ENCODE measurements around the gene ENPP7. TPM values are rescaled to one million over a fixed set of nuclear protein-coding genes. Genes with fewer than 3 reads are reported as not detected.

Gene ENPP7
- polyA plus RNA-seq, 1 donor (not counting 4 experiments of a cell fraction or from before 2014, with no cell fraction given): not detected

DNA sequence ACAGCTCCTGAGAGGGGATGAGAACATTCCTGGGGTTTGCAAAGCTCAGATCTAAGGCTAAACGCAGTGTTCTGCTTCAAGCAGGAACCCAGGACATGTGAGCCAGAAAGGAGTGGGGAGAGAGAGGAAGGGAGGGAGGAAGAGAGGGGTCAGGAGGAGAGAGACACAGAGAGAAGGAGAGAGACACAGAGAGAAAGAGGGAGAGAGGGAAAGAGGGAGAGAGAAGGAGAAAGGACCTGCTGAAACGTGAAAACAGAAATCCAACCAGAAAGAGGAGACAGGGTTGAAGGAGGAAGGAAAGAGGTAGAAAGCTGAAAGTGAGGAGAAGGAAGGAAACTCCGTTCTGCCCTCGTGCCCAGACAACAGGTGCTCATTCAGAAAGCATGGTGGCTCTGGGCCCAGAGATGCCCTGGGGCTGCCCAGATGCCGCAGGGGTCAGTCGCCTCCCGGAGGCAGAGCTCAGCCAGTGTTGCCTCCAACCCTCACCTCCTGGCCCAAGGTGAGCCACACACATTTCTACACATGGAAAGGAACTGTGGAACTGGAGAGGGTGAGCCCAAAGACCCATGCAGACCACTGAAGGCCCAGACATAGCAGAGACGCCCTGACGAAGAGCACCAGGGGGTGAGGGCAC lies 49.0 kb upstream of the ENPP7 start:
- no peak overlapping the region for H3K27ac ChIP-seq (ENCODE audit: control insufficient read depth, insufficient read depth, low read length)
- no peaks in the 10 kb centered on the region for H3K9me1 ChIP-seq (ENCODE audit: control insufficient read depth, extremely low read depth, insufficient read depth, low read length)
- H2AFZ ChIP-seq (ENCODE audit: control insufficient read depth, low read length): no peak overlapping the region
- DNase-seq (ENCODE audit: low read depth, low spot score) (no peak), FAIRE-seq (no peak)
- H3K4me1 ChIP-seq (ENCODE audit: control insufficient read depth, extremely low read depth, insufficient read depth, low read length): no peaks in the 10 kb centered on the region
- no peak overlapping the region for H3K4me3 ChIP-seq (ENCODE audit: control insufficient read depth in 2 of 3, extremely low read depth in 1 of 3, insufficient read depth in 2 of 3, low read depth in 1 of 3, low read length in 3 of 3)
- H3K9me3 ChIP-seq (ENCODE audit: control insufficient read depth, low read depth, low read length): no peaks in the 10 kb centered on the region
- dilution Hi-C loops (cut with MboI; ENCODE audit: extremely low pct_ligation_motif_present, low sequenced_read_pairs): no loop called here
- no peaks in the 10 kb centered on the region for H4K20me1 ChIP-seq (ENCODE audit: control insufficient read depth, extremely low read depth, insufficient read depth, low read length)
- H3K79me2 ChIP-seq (ENCODE audit: control insufficient read depth, insufficient read depth, low read length): no peaks in the 10 kb centered on the region
- H3K36me3 ChIP-seq (ENCODE audit: control insufficient read depth in 2 of 2, extremely low read depth in 1 of 2, insufficient read depth in 2 of 2, low read length in 2 of 2): no peaks in the 10 kb centered on the region
- no peak overlapping the region for H3K4me2 ChIP-seq (ENCODE audit: control insufficient read depth, extremely low read depth, insufficient read depth, low read depth, low read length)
- H3K9ac ChIP-seq (ENCODE audit: control insufficient read depth, extremely low read depth, insufficient read depth, low read length): no peak overlapping the region
- H3K27me3 ChIP-seq (ENCODE audit: control insufficient read depth, extremely low read depth, insufficient read depth, low read length): peaks cover 19% of the 10 kb centered on the region
- TF ChIP-seq, protein P1, sequence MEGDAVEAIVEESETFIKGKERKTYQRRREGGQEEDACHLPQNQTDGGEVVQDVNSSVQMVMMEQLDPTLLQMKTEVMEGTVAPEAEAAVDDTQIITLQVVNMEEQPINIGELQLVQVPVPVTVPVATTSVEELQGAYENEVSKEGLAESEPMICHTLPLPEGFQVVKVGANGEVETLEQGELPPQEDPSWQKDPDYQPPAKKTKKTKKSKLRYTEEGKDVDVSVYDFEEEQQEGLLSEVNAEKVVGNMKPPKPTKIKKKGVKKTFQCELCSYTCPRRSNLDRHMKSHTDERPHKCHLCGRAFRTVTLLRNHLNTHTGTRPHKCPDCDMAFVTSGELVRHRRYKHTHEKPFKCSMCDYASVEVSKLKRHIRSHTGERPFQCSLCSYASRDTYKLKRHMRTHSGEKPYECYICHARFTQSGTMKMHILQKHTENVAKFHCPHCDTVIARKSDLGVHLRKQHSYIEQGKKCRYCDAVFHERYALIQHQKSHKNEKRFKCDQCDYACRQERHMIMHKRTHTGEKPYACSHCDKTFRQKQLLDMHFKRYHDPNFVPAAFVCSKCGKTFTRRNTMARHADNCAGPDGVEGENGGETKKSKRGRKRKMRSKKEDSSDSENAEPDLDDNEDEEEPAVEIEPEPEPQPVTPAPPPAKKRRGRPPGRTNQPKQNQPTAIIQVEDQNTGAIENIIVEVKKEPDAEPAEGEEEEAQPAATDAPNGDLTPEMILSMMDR (optimal IDR thresholded peaks at IDR 0.05 in 1 of 3, IDR thresholded peaks at IDR 0.05 in 1 of 3, conservative IDR thresholded peaks at IDR 0.05 in 1 of 3; ENCODE audit: extremely low read depth in 1 of 3, insufficient read depth in 2 of 3, low read length in 3 of 3): no peak
- no peak for TF ChIP-seq EZH2 (IDR thresholded peaks at IDR 0.05; ENCODE audit: low read length)

DNA sequence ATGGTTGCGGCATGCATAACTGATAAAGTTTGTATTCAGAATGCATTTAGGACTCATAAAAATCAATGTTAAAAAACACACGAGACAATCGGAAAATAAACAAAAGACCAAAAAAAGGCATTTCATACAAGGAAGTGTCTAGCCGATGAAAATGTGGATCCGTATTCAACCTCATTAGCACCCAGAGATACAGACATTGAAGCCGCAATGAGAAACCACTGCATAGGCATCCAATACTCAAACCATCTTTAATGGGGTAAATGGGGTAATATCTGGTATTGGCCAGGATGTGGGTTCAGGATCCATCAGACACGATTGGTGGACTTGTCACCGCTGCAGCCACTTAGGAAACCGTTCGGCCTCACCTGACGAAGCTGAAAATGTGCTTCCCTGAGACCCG lies 47.4 kb upstream of the ENPP7 start:
- Histone ChIP-seq H3K4me3 (ENCODE audit: control insufficient read depth in 2 of 3, extremely low read depth in 1 of 3, insufficient read depth in 2 of 3, low read depth in 1 of 3, low read length in 3 of 3) (no peak overlapping the region), H3K9me3 (ENCODE audit: control insufficient read depth, low read depth, low read length) (no peaks in the 10 kb centered on the region), H3K36me3 (ENCODE audit: control insufficient read depth in 2 of 2, extremely low read depth in 1 of 2, insufficient read depth in 2 of 2, low read length in 2 of 2) (no peaks in the 10 kb centered on the region), H2AFZ (ENCODE audit: control insufficient read depth, low read length) (no peak overlapping the region), H3K27me3 (ENCODE audit: control insufficient read depth, extremely low read depth, insufficient read depth, low read length) (peaks cover 18% of the 10 kb centered on the region), H3K4me2 (ENCODE audit: control insufficient read depth, extremely low read depth, insufficient read depth, low read depth, low read length) (no peak overlapping the region), H3K9me1 (ENCODE audit: control insufficient read depth, extremely low read depth, insufficient read depth, low read length) (no peaks in the 10 kb centered on the region), H3K9ac (ENCODE audit: control insufficient read depth, extremely low read depth, insufficient read depth, low read length) (no peak overlapping the region), H4K20me1 (ENCODE audit: control insufficient read depth, extremely low read depth, insufficient read depth, low read length) (no peaks in the 10 kb centered on the region), H3K27ac (ENCODE audit: control insufficient read depth, insufficient read depth, low read length) (no peak overlapping the region), H3K4me1 (ENCODE audit: control insufficient read depth, extremely low read depth, insufficient read depth, low read length) (no peaks in the 10 kb centered on the region), H3K79me2 (ENCODE audit: control insufficient read depth, insufficient read depth, low read length) (no peaks in the 10 kb centered on the region)
- FAIRE-seq: no peak
- TF ChIP-seq, protein P1 (optimal IDR thresholded peaks at IDR 0.05 in 1 of 3, IDR thresholded peaks at IDR 0.05 in 1 of 3, conservative IDR thresholded peaks at IDR 0.05 in 1 of 3; ENCODE audit: extremely low read depth in 1 of 3, insufficient read depth in 2 of 3, low read length in 3 of 3): no peak
- no peak for TF ChIP-seq EZH2 (IDR thresholded peaks at IDR 0.05; ENCODE audit: low read length)
- dilution Hi-C loops (cut with MboI; ENCODE audit: extremely low pct_ligation_motif_present, low sequenced_read_pairs): no loop called here
- no peak for DNase-seq (ENCODE audit: low read depth, low spot score)
